Type B pancreatic cell (in vitro differentiated cells): ENCODE measurements around the gene GGACT. TPM values are rescaled to one million over a fixed set of nuclear protein-coding genes. Genes with fewer than 3 reads are reported as not detected.

ENCODE experiments used
- DNase-seq: peaks from one replicate; pipeline ENCODE4 v3.0.0; 2021; ENCODE audit warnings: mixed read lengths; ENCODE audit not compliant: unreplicated experiment; ENCODE audit errors: extremely low spot score
- H3K27ac Mint-ChIP-seq: 2 replicates; pipeline ENCODE4 v1.8.0; 2021; ENCODE audit warnings: mild to moderate bottlenecking, mixed read lengths
- H3K27me3 Mint-ChIP-seq: 2 replicates; pipeline ENCODE4 v1.8.0; 2021; ENCODE audit warnings: mixed read lengths
- H3K36me3 Mint-ChIP-seq: 2 replicates; pipeline ENCODE4 v1.8.0; 2021; ENCODE audit warnings: mixed read lengths
- H3K4me1 Mint-ChIP-seq: one replicate; pipeline ENCODE4 v1.8.0; 2021; ENCODE audit warnings: mixed read lengths; ENCODE audit not compliant: unreplicated experiment
- H3K4me3 Mint-ChIP-seq: 2 replicates; pipeline ENCODE4 v1.8.0; 2021; ENCODE audit warnings: mild to moderate bottlenecking, mixed read lengths
- H3K9me3 Mint-ChIP-seq: 2 replicates; pipeline ENCODE4 v1.8.0; 2021; ENCODE audit warnings: mixed read lengths
- CTCF ChIP-seq: fragments of 200-600 bp; sonication (generic); conservative IDR thresholded peaks from 2 replicates; pipeline ENCODE4 v1.5.0; 2021; ENCODE audit warnings: antibody characterized with exemption, mild to moderate bottlenecking
- total RNA-seq: library from RNA; stranded (reverse); gene quantifications from 2 replicates; pipeline ENCODE4 v1.2.1, GENCODE V29; 2021; ENCODE audit warnings: low replicate concordance

Gene GGACT
- total RNA-seq, 1 donor from 2014 or later, result 5.9 TPM

- no peak for TF ChIP-seq CTCF
These were observed 70.9 kb downstream of the GGACT start for GRCh38 chr13:100517728-100518127.

GRCh38 chr13:100517135-100517534 lies 71.5 kb downstream of the GGACT start:
- no peak for TF ChIP-seq CTCF
- Mint-ChIP-seq H3K4me1 (peaks cover 47% of the 10 kb centered on the region), H3K36me3 (peaks cover 4% of the 10 kb centered on the region), H3K4me3 (no peak overlapping the region), H3K9me3 (no peaks in the 10 kb centered on the region), H3K27me3 (no peaks in the 10 kb centered on the region), H3K27ac (no peak overlapping the region)
- no peak for DNase-seq

More at GRCh38 chr13:100517728-100518127, 70.9 kb downstream of the GGACT start:
- Mint-ChIP-seq H3K27me3 (no peaks in the 10 kb centered on the region), H3K4me3 (no peak overlapping the region), H3K4me1 (peaks cover 45% of the 10 kb centered on the region), H3K9me3 (no peaks in the 10 kb centered on the region), H3K36me3 (peaks cover 4% of the 10 kb centered on the region), H3K27ac (no peak overlapping the region)
- no peak for DNase-seq

GRCh38 chr13:100515410-100515800 lies 73.2 kb downstream of the GGACT start:
- H3K4me1 Mint-ChIP-seq, result peaks cover 53% of the 10 kb centered on the region
- no peak overlapping the region for H3K27ac Mint-ChIP-seq
- no peaks in the 10 kb centered on the region for H3K27me3 Mint-ChIP-seq
- TF ChIP-seq CTCF, result no peak
- no peaks in the 10 kb centered on the region for H3K9me3 Mint-ChIP-seq
- no peak overlapping the region for H3K4me3 Mint-ChIP-seq
- H3K36me3 Mint-ChIP-seq, result peaks cover 4% of the 10 kb centered on the region
- no peak for DNase-seq

- H3K4me3 Mint-ChIP-seq, result peak overlapping the region; percentile 29
- peak; percentile 99 for TF ChIP-seq CTCF
- peaks cover 4% of the 10 kb centered on the region for H3K36me3 Mint-ChIP-seq
- DNase-seq, result no peak
- peak overlapping the region; percentile 60 for H3K27ac Mint-ChIP-seq
- H3K4me1 Mint-ChIP-seq, result peaks cover 57% of the 10 kb centered on the region
- H3K9me3 Mint-ChIP-seq, result no peaks in the 10 kb centered on the region
- no peaks in the 10 kb centered on the region for H3K27me3 Mint-ChIP-seq
These were observed 73.7 kb downstream of the GGACT start for GRCh38 chr13:100514788-100515409.

GRCh38 chr13:100513987-100514670 lies 74.5 kb downstream of the GGACT start:
- H3K27ac Mint-ChIP-seq, result peak overlapping the region; percentile 60
- H3K4me3 Mint-ChIP-seq, result peak overlapping the region; percentile 29
- H3K9me3 Mint-ChIP-seq, result no peaks in the 10 kb centered on the region
- H3K4me1 Mint-ChIP-seq, result peaks cover 60% of the 10 kb centered on the region
- no peak for TF ChIP-seq CTCF
- peaks cover 4% of the 10 kb centered on the region for H3K36me3 Mint-ChIP-seq
- no peaks in the 10 kb centered on the region for H3K27me3 Mint-ChIP-seq
- DNase-seq, result no peak
